ENCODE data around the gene SEMG2. TPM values are rescaled to one million over a fixed set of nuclear protein-coding genes. Genes with fewer than 3 reads are reported as not detected.

The SEMG2 gene
- total RNA-seq, 1 experiment from 2014 or later = not detected

DNA sequence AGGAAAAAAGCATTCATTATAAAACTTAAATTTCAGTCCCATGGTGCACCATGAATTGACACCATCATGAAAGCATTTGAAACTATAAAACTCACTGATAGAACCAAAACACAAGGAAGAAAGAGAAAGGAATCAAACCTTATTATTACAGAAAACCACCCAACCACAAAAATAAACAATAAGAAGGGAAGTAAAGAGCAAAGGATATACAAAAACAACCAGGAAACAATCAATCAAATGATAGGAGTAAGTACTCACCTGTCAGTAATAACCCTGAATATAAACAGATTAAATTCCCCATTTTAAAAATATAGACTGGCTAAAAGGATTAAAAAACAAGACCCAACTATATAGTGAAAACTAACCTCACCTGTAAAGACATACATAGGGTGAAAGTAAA is 27.4 kb downstream of the SEMG2 start:
- H3K27me3 ChIP-seq (ENCODE audit: insufficient read depth, low read length) = peaks cover 48% of the 10 kb centered on the region
- ChIA-PET POLR2A (no interaction called here), CTCF (interaction anchor here (1.0 kb wide), 1 partner anchor 19 kb away, joined by 3 read pairs; no protein-coding TSS in a partner anchor), RAD21 (ENCODE audit: low non-redundant PET in 1 of 2, low total read pairs in 2 of 2, uncharacterized antibody in 2 of 2, unreplicated experiment in 2 of 2) (no interaction called here)
- DNase-seq (ENCODE audit: low read depth, low spot score) (no peak), ATAC-seq (no peak)
- no peaks in the 10 kb centered on the region for H3K36me3 ChIP-seq (ENCODE audit: control insufficient read depth in 1 of 2, insufficient read depth in 2 of 2, low read length in 2 of 2)
- H3K79me2 ChIP-seq (ENCODE audit: insufficient read depth, low read length) = no peaks in the 10 kb centered on the region
- intact Hi-C loops (cut with micrococcal nuclease) = no loop called here
- H3K9ac ChIP-seq (ENCODE audit: low read length) = no peak overlapping the region
- no TSS peak for BruUV-seq (replicated peaks)
- no peak overlapping the region for H3K4me2 ChIP-seq (ENCODE audit: low read length)
- H3K9me3 ChIP-seq (ENCODE audit: control insufficient read depth in 1 of 2, insufficient read depth in 1 of 2, low read depth in 1 of 2, low read length in 2 of 2) = no peaks in the 10 kb centered on the region
- TF ChIP-seq CBX3 (IDR thresholded peaks at IDR 0.05; ENCODE audit: low read depth) (no peak), SIN3A (IDR thresholded peaks at IDR 0.05; ENCODE audit: low read depth) (no peak), EZH2 (IDR thresholded peaks at IDR 0.05) (no peak)
- H4K20me1 ChIP-seq (ENCODE audit: insufficient read depth) = no peaks in the 10 kb centered on the region
- no peaks in the 10 kb centered on the region for H3K9me2 ChIP-seq (ENCODE audit: insufficient read depth)
- H3K4me1 ChIP-seq (ENCODE audit: control insufficient read depth in 1 of 2, insufficient read depth in 2 of 2, low read length in 2 of 2) = no peaks in the 10 kb centered on the region
- H2AFZ ChIP-seq (ENCODE audit: low read depth, low read length, poor library complexity, severe bottlenecking) = no peak overlapping the region
- H3K27ac ChIP-seq (ENCODE audit: low read depth, low read length) = no peak overlapping the region
- H3K4me3 ChIP-seq (replicated peaks in 1 of 2; ENCODE audit: low read depth in 1 of 2, low read length in 2 of 2) = no peak overlapping the region

GRCh38 chr20:45251884-45252560 is 30.8 kb downstream of the SEMG2 start:
- H3K9me2 ChIP-seq (ENCODE audit: insufficient read depth) = no peaks in the 10 kb centered on the region
- no peak overlapping the region for H3K9ac ChIP-seq (ENCODE audit: low read length)
- H3K27me3 ChIP-seq (ENCODE audit: insufficient read depth, low read length) = peaks cover 23% of the 10 kb centered on the region
- no peaks in the 10 kb centered on the region for H4K20me1 ChIP-seq (ENCODE audit: insufficient read depth)
- no peaks in the 10 kb centered on the region for H3K79me2 ChIP-seq (ENCODE audit: insufficient read depth, low read length)
- DNase-seq (ENCODE audit: low read depth, low spot score) = no peak
- H2AFZ ChIP-seq (ENCODE audit: low read depth, low read length, poor library complexity, severe bottlenecking) = no peak overlapping the region
- intact Hi-C loops (cut with micrococcal nuclease) = no loop called here
- peaks cover 10 to 11% of the 10 kb centered on the region in 2 experiments; a peak in 2 of 4 replicates for H3K4me1 ChIP-seq (ENCODE audit: control insufficient read depth in 1 of 2, insufficient read depth in 2 of 2, low read length in 2 of 2)
- no TSS peak for BruUV-seq (replicated peaks)
- H3K27ac ChIP-seq (ENCODE audit: low read depth, low read length) = no peak overlapping the region
- ATAC-seq = no peak
- POLR2A ChIA-PET = no interaction called here
- no peaks in the 10 kb centered on the region for H3K36me3 ChIP-seq (ENCODE audit: control insufficient read depth in 1 of 2, insufficient read depth in 2 of 2, low read length in 2 of 2)
- no peak overlapping the region for H3K4me2 ChIP-seq (ENCODE audit: low read length)
- H3K9me3 ChIP-seq (ENCODE audit: control insufficient read depth in 1 of 2, insufficient read depth in 1 of 2, low read depth in 1 of 2, low read length in 2 of 2) = no peaks in the 10 kb centered on the region
- RAD21 ChIA-PET (ENCODE audit: low non-redundant PET in 1 of 2, low total read pairs in 2 of 2, uncharacterized antibody in 2 of 2, unreplicated experiment in 2 of 2) = no interaction called here
- CTCF ChIA-PET = interaction anchor here (1.8 kb wide), 1 partner anchor 39 kb away, joined by 4 read pairs; no protein-coding TSS in a partner anchor
- TF ChIP-seq RAD21 (IDR thresholded peaks at IDR 0.05; ENCODE audit: low read depth) (no peak), ZFX (IDR thresholded peaks at IDR 0.05) (no peak), YY1 (IDR thresholded peaks at IDR 0.05; ENCODE audit: extremely low read depth, insufficient replicate concordance, low read depth, low read length) (no peak), EZH2 (IDR thresholded peaks at IDR 0.05) (no peak), POLR2AphosphoS5 (IDR thresholded peaks at IDR 0.05; ENCODE audit: low read depth, low read length) (no peak), EGR1 (IDR thresholded peaks at IDR 0.05; ENCODE audit: low read depth) (no peak), TCF7L2 (IDR thresholded peaks at IDR 0.05; ENCODE audit: borderline replicate concordance, extremely low read depth, insufficient read depth, insufficient read length) (no peak), FOSL1 (IDR thresholded peaks at IDR 0.05; ENCODE audit: low read depth) (no peak), JUND (IDR thresholded peaks at IDR 0.05) (no peak), ZNF274 (IDR thresholded peaks at IDR 0.05; ENCODE audit: low read depth, low read length) (no peak)
- TF ChIP-seq, protein P1, sequence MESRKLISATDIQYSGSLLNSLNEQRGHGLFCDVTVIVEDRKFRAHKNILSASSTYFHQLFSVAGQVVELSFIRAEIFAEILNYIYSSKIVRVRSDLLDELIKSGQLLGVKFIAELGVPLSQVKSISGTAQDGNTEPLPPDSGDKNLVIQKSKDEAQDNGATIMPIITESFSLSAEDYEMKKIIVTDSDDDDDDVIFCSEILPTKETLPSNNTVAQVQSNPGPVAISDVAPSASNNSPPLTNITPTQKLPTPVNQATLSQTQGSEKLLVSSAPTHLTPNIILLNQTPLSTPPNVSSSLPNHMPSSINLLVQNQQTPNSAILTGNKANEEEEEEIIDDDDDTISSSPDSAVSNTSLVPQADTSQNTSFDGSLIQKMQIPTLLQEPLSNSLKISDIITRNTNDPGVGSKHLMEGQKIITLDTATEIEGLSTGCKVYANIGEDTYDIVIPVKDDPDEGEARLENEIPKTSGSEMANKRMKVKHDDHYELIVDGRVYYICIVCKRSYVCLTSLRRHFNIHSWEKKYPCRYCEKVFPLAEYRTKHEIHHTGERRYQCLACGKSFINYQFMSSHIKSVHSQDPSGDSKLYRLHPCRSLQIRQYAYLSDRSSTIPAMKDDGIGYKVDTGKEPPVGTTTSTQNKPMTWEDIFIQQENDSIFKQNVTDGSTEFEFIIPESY (IDR thresholded peaks at IDR 0.05; ENCODE audit: extremely low read depth, insufficient replicate concordance, low read length) = no peak
- TF ChIP-seq, protein P2, sequence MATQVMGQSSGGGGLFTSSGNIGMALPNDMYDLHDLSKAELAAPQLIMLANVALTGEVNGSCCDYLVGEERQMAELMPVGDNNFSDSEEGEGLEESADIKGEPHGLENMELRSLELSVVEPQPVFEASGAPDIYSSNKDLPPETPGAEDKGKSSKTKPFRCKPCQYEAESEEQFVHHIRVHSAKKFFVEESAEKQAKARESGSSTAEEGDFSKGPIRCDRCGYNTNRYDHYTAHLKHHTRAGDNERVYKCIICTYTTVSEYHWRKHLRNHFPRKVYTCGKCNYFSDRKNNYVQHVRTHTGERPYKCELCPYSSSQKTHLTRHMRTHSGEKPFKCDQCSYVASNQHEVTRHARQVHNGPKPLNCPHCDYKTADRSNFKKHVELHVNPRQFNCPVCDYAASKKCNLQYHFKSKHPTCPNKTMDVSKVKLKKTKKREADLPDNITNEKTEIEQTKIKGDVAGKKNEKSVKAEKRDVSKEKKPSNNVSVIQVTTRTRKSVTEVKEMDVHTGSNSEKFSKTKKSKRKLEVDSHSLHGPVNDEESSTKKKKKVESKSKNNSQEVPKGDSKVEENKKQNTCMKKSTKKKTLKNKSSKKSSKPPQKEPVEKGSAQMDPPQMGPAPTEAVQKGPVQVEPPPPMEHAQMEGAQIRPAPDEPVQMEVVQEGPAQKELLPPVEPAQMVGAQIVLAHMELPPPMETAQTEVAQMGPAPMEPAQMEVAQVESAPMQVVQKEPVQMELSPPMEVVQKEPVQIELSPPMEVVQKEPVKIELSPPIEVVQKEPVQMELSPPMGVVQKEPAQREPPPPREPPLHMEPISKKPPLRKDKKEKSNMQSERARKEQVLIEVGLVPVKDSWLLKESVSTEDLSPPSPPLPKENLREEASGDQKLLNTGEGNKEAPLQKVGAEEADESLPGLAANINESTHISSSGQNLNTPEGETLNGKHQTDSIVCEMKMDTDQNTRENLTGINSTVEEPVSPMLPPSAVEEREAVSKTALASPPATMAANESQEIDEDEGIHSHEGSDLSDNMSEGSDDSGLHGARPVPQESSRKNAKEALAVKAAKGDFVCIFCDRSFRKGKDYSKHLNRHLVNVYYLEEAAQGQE (IDR thresholded peaks at IDR 0.05; ENCODE audit: low read depth) = no peak
- no peak overlapping the region for H3K4me3 ChIP-seq (replicated peaks in 1 of 2; ENCODE audit: low read depth in 1 of 2, low read length in 2 of 2)
